Liver (tissue), 9 donors: ENCODE results near the gene GLI3. TPM values are rescaled to one million over a fixed set of nuclear protein-coding genes. Genes with fewer than 3 reads are reported as not detected.

Source experiments
- DNase-seq: peaks from one replicate; pipeline ENCODE4 v3.0.0-alpha.2; 2017; ENCODE audit warnings: low spot score
- H3K27ac ChIP-seq, 2 donors: one replicate each; pipeline ENCODE4 v1.7.0; 2013; ENCODE audit warnings: inconsistent platforms in 2 of 2, low read length in 2 of 2, control low read depth in 1 of 2, low read depth in 1 of 2, mild to moderate bottlenecking in 1 of 2
- H3K27me3 ChIP-seq, 4 donors: one replicate each; pipeline versions ENCODE4 v1.6.1 to v1.7.0; 2013; ENCODE audit warnings: low read length in 3 of 4, inconsistent platforms in 1 of 4, mild to moderate bottlenecking in 1 of 4, moderate library complexity in 1 of 4; ENCODE audit not compliant: control insufficient read depth in 4 of 4, insufficient read depth in 4 of 4
- H3K36me3 ChIP-seq, 4 donors: one replicate each; pipeline versions ENCODE4 v1.6.1 to v1.7.0; 2013; ENCODE audit warnings: low read length in 3 of 4, mild to moderate bottlenecking in 3 of 4, low read depth in 1 of 4, moderate library complexity in 1 of 4; ENCODE audit not compliant: control insufficient read depth in 4 of 4, insufficient read depth in 3 of 4
- H3K4me1 ChIP-seq, 4 donors: one replicate each; pipeline versions ENCODE4 v1.6.1 to v1.7.0; 2013; ENCODE audit warnings: low read length in 3 of 4, mild to moderate bottlenecking in 3 of 4, moderate library complexity in 1 of 4; ENCODE audit not compliant: control insufficient read depth in 4 of 4, insufficient read depth in 4 of 4
- H3K4me3 ChIP-seq, 3 donors: one replicate each; pipeline versions ENCODE4 v1.6.1 to v1.7.0; 2013; ENCODE audit warnings: low read length in 3 of 3, control low read depth in 1 of 3, low read depth in 1 of 3, mild to moderate bottlenecking in 1 of 3
- H3K9ac ChIP-seq, 2 donors: one replicate each; pipeline ENCODE4 v1.7.0; 2013; ENCODE audit warnings: low read length in 2 of 2, mild to moderate bottlenecking in 2 of 2, moderate library complexity in 2 of 2, control low read depth in 1 of 2, low read depth in 1 of 2
- H3K9me3 ChIP-seq, 4 donors: one replicate each; pipeline versions ENCODE4 v1.6.1 to v1.7.0; 2013; ENCODE audit warnings: low read length in 3 of 4; ENCODE audit not compliant: control insufficient read depth in 4 of 4
- ATF3 ChIP-seq: IDR thresholded peaks from 2 replicates; pipeline ENCODE4 v1.6.1; 2016; ENCODE audit warnings: antibody characterized with exemption
- FOXA1 ChIP-seq: IDR thresholded peaks from 2 replicates; pipeline ENCODE4 v1.6.1; 2016; ENCODE audit warnings: antibody characterized with exemption
- FOXA2 ChIP-seq: IDR thresholded peaks from 2 replicates; pipeline ENCODE4 v1.6.1; 2016; ENCODE audit warnings: antibody characterized with exemption
- GABPA ChIP-seq, 2 donors: IDR thresholded peaks in 1 of 2; conservative IDR thresholded peaks in 1 of 2; 2 replicates each; pipeline ENCODE4 v1.6.1; 2016; ENCODE audit warnings: antibody characterized with exemption in 2 of 2, mild to moderate bottlenecking in 1 of 2, moderate library complexity in 1 of 2
- HNF4A ChIP-seq, 2 donors: conservative IDR thresholded peaks; 2 replicates each; pipeline ENCODE4 v1.6.1; 2016; ENCODE audit warnings: antibody characterized with exemption in 2 of 2, mild to moderate bottlenecking in 2 of 2
- HNF4G ChIP-seq: IDR thresholded peaks from 2 replicates; pipeline ENCODE4 v1.6.1; 2016; ENCODE audit warnings: antibody characterized with exemption
- JUND ChIP-seq, 2 donors: IDR thresholded peaks; 2 replicates each; pipeline ENCODE4 v1.6.1; 2016; ENCODE audit warnings: antibody characterized with exemption in 2 of 2
- MAX ChIP-seq: IDR thresholded peaks from 2 replicates; pipeline ENCODE4 v1.6.1; 2016; ENCODE audit warnings: antibody characterized with exemption
- NR2F2 ChIP-seq: IDR thresholded peaks from 2 replicates; pipeline ENCODE4 v1.6.1; 2016; ENCODE audit warnings: antibody characterized with exemption
- RAD21 ChIP-seq, 2 donors: IDR thresholded peaks; 2 replicates each; pipeline ENCODE4 v1.6.1; 2016; ENCODE audit warnings: antibody characterized with exemption in 2 of 2, mild to moderate bottlenecking in 2 of 2
- RXRA ChIP-seq, 2 donors: IDR thresholded peaks; 2 replicates each; pipeline ENCODE4 v1.6.1; 2017 to 2018; ENCODE audit warnings: antibody characterized with exemption in 2 of 2, mild to moderate bottlenecking in 1 of 2
- TAF1 ChIP-seq: conservative IDR thresholded peaks from 2 replicates; pipeline ENCODE4 v1.6.1; 2016; ENCODE audit warnings: antibody characterized with exemption, mild to moderate bottlenecking
- YY1 ChIP-seq: IDR thresholded peaks from 2 replicates; pipeline ENCODE4 v1.6.1; 2016; ENCODE audit warnings: antibody characterized with exemption, mild to moderate bottlenecking
- ZBTB33 ChIP-seq: IDR thresholded peaks from 2 replicates; pipeline ENCODE4 v1.6.1; 2016; ENCODE audit warnings: antibody characterized with exemption
- WGBS: extraction: QIAGEN DNeasy Blood & Tissue Kit; methylation state at CpG from one replicate; pipeline ENCODE4 v1.1.7; 2013; 5-methylcytosine and 5-hydroxymethylcytosine counted together
- polyA plus RNA-seq, 2 donors: library from polyadenylated mRNA; stranded (reverse) in 1 of 2; unstranded in 1 of 2; fragments of 200-250 nt in 1 of 2; fragments of >200 nt in 1 of 2; fragmentation: Nextera tagmentation in 1 of 2; extraction: Ambion mirVana in 1 of 2; gene quantifications; one replicate each; pipeline versions ENCODE4 v1.2.1 to v1.2.3, GENCODE V29; 2013 to 2015
- total RNA-seq, 2 donors: library from RNA; depleted of rRNA; stranded (reverse); fragments of >200 nt; gene quantifications; one replicate each; pipeline ENCODE4 v1.2.3, GENCODE V29; 2014
- TF ChIP-seq, protein P1 (sequence below): IDR thresholded peaks from 2 replicates; pipeline ENCODE4 v1.6.1; 2016; ENCODE audit warnings: antibody characterized with exemption, mild to moderate bottlenecking
- TF ChIP-seq, protein P2 (sequence below): fragments of 150-350 bp; IDR thresholded peaks from 2 replicates; pipeline ENCODE4 v1.5.1; 2017; ENCODE audit warnings: improper control_type of control experiment, low read depth, low read length; ENCODE audit not compliant: missing input control
- donor health status: healthy.
- donor health status: healthy.
- donor health status: healthy.
- donor health status: healthy.
- donor health status: healthy.

GLI3 gene
- total and polyA plus RNA-seq, 4 donors: 0.09 to 0.42 (median 0.26) TPM

DNA sequence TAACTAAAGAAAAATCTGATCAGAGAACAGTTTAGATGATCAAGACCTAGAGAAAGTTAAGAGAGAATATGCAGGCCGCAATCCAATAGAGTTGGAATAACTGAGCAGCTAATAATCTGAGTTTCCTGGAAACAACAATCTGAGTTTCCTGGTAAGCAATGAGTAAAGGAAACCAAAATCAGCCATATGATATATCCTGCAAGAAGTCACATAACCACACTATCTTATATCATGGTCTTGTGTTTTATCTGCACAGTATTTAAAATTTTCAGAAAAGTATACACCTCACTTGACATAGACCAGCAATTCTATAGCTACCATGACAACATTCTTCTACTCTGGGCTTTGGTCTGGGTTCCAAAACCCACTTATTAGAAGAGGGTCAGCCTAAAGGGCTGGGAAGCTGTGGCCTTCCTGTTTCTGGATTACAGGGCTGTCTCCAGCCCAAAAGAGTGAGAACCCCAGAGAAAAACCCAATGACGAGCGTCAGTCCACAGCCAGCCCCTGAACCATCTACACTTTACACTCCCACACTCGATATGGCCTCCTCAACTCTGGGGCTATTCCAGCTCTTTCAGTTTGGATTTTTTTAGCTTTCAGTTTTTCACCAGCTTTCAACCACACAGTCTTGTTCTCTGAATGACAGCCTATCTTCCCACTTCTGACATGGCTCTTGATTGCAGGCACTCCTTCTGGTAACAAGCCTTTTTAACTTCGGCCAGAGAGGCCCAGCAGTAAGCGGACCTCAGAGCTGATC lies 110.4 kb downstream of the GLI3 start:
- H3K36me3 ChIP-seq: no peaks in the 10 kb centered on the region
- peaks cover 0 to 9% (median 4%) of the 10 kb centered on the region in 4 donors for H3K9me3 ChIP-seq
- no peak overlapping the region for H3K4me3 ChIP-seq
- DNase-seq: no peak
- TF ChIP-seq FOXA1 (no peak), FOXA2 (no peak), ATF3 (no peak), YY1 (no peak), NR2F2 (no peak), TAF1 (no peak), MAX (no peak), HNF4A (conservative IDR thresholded peaks at IDR 0.05) (no peak), RAD21 (IDR thresholded peaks at IDR 0.05) (no peak), GABPA (IDR thresholded peaks at IDR 0.05 in 1 of 2, conservative IDR thresholded peaks at IDR 0.05 in 1 of 2) (no peak), ZBTB33 (no peak), HNF4G (no peak), RXRA (IDR thresholded peaks at IDR 0.05) (no peak), JUND (IDR thresholded peaks at IDR 0.05) (no peak)
- TF ChIP-seq, protein P1, sequence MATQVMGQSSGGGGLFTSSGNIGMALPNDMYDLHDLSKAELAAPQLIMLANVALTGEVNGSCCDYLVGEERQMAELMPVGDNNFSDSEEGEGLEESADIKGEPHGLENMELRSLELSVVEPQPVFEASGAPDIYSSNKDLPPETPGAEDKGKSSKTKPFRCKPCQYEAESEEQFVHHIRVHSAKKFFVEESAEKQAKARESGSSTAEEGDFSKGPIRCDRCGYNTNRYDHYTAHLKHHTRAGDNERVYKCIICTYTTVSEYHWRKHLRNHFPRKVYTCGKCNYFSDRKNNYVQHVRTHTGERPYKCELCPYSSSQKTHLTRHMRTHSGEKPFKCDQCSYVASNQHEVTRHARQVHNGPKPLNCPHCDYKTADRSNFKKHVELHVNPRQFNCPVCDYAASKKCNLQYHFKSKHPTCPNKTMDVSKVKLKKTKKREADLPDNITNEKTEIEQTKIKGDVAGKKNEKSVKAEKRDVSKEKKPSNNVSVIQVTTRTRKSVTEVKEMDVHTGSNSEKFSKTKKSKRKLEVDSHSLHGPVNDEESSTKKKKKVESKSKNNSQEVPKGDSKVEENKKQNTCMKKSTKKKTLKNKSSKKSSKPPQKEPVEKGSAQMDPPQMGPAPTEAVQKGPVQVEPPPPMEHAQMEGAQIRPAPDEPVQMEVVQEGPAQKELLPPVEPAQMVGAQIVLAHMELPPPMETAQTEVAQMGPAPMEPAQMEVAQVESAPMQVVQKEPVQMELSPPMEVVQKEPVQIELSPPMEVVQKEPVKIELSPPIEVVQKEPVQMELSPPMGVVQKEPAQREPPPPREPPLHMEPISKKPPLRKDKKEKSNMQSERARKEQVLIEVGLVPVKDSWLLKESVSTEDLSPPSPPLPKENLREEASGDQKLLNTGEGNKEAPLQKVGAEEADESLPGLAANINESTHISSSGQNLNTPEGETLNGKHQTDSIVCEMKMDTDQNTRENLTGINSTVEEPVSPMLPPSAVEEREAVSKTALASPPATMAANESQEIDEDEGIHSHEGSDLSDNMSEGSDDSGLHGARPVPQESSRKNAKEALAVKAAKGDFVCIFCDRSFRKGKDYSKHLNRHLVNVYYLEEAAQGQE: no peak
- TF ChIP-seq, protein P2, sequence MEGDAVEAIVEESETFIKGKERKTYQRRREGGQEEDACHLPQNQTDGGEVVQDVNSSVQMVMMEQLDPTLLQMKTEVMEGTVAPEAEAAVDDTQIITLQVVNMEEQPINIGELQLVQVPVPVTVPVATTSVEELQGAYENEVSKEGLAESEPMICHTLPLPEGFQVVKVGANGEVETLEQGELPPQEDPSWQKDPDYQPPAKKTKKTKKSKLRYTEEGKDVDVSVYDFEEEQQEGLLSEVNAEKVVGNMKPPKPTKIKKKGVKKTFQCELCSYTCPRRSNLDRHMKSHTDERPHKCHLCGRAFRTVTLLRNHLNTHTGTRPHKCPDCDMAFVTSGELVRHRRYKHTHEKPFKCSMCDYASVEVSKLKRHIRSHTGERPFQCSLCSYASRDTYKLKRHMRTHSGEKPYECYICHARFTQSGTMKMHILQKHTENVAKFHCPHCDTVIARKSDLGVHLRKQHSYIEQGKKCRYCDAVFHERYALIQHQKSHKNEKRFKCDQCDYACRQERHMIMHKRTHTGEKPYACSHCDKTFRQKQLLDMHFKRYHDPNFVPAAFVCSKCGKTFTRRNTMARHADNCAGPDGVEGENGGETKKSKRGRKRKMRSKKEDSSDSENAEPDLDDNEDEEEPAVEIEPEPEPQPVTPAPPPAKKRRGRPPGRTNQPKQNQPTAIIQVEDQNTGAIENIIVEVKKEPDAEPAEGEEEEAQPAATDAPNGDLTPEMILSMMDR: no peak
- WGBS: 84% methylated on average over 6 of the region's 6 CpGs
- no peak overlapping the region for H3K27ac ChIP-seq
- no peak overlapping the region for H3K9ac ChIP-seq
- peaks cover 0 to 3% (median 0%) of the 10 kb centered on the region in 4 donors for H3K27me3 ChIP-seq
- H3K4me1 ChIP-seq: no peaks in the 10 kb centered on the region
